SK-MEL-5 (cell line): Measurements from ENCODE around the gene LCAT. TPM values are rescaled to one million over a fixed set of nuclear protein-coding genes. Genes with fewer than 3 reads are reported as not detected.
"Not testable (repeated sequence)": the region's sequence is repeated elsewhere in the genome, so short reads cannot be mapped to it uniquely, and the experiment has no call there.

Experiments
- DNase-seq: peaks from one replicate; pipeline ENCODE4 v3.0.0-alpha.2; 2016; ENCODE audit warnings: low read depth, low spot score
- in situ Hi-C: cut with HindIII; loops from 2 replicates; pipeline ENCODE4 v1.10.0; 2016; ENCODE audit warnings: low sequenced_read_pairs, high pct_unique_total_duplicates, low pct_unique_long_range_greater_than_20kb
- total RNA-seq: library from RNA; depleted of rRNA; stranded (reverse); fragments of >200 nt; shearing (Covaris generic); gene quantifications from 2 replicates; pipeline ENCODE4 v1.2.3, GENCODE V29; 2014

The LCAT gene
- total RNA-seq, 1 experiment from 2014 or later = 0.63 TPM

GRCh38 chr16:67972285-67972684, 28.4 kb upstream of the LCAT start:
- DNase-seq = not testable (repeated sequence)

DNA sequence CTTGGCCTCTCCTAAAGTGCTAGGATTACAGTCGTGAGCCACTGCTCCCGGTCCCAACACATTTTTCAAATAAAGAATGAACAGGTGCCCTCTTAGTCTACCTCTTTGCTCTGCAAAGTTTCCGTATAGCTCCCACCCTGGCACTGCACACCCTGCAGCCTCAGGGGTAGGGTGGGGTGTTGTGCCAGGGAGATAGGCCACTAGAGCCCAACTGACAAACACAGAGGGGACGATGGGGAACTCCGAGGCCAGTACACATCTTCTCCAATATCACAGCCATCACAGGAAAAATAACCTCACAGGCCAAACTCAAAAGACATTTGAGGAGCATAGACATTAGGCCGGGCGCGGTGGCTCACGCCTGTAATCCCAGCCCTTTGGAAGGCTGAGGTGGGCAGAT, 27.2 kb upstream of the LCAT start:
- in situ Hi-C loops = no loop called here
- DNase-seq = no peak

More at GRCh38 chr16:67972285-67972684, 28.4 kb upstream of the LCAT start:
- in situ Hi-C loops = not testable (repeated sequence)

DNA sequence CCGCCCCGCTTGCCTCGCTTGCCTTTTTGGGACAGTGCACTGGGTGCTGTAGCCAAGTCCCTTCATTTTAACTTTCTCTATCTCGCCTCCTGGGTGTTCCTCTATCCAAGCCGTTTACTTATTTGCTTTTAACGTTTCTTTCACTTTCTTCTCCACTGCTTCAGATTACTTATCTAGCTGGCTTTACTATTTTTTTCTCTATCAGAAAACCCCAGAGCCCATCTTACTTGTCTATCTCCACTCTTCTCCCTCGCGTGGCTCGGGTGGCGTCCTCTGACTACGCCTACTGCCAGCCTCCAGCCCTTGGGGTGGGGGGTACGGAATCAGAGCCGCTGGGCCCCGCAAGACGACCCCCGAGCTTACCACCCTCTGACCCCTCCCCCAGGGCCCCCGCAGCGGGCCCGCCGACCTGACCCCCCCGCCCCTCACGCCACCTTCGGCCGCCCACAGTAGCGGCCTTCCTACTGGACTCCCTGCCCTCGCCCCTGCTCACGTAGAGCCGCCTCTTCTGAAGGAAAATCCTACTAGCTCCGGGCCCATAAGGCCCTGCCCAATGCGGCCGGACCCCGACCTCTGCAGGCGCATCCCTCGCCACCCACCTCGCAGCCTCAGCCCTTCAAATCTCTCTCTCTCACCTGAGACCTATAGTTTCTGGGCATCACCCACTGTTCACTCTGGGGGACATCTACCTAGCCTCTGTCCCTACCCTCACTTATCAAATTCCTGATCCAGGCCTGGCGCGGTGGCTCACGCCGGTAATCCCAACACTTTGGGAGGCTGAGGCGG, 25.5 kb upstream of the LCAT start:
- in situ Hi-C loops = no loop called here
- no peak for DNase-seq

- in situ Hi-C loops = no loop called here
- DNase-seq = peak; percentile 64
Measured at GRCh38 chr16:67968400-67969253, 24.7 kb upstream of the LCAT start, which contains the start of gene SLC12A4. Gene SLC12A4, minus strand, starts transcription at chr16:67968637. Its CDS starts 84 bp downstream, at chr16:67968553.

GRCh38 chr16:67967958-67968399, 24.1 kb upstream of the LCAT start:
- in situ Hi-C loops = no loop called here

DNA sequence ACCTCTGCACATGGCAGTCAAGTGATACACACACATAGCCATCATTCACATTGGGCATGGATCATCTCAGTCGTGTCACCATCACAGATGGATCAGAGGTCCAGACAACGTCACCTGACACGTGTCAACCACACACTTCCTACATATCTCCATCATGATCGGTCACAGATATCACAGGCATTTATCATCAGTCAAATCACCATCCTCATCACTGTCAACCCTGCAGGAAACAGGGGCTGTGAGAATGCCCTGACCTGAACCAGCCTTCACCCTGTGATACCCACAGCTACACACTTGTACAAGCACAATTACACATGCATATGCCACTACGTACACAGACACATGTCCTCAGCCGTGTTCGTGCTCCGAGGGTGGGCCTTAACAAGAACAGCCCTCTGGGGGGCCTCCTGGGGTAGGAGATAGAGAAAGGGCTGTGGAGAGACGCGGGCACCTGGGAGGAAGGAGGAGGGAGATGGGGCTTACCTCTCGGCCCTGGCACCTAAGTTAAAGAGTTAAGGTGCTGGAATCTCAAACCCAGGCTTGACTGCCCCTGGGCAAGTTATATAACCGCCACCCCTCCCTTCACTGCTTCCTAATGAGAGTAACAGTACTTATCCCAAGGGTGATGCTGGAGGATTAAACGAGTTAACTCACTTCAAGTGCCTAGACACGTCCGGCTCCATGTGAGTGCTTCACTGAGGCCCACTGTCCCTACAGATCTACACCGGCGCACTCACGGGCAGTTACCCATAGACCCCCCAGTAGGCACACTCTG, 23.4 kb upstream of the LCAT start:
- in situ Hi-C loops = no loop called here
- no peak for DNase-seq

More at GRCh38 chr16:67967958-67968399, 24.1 kb upstream of the LCAT start:
- DNase-seq = no peak

- DNase-seq = no peak
- in situ Hi-C loops = no loop called here
Measured at GRCh38 chr16:67966549-67967182, 22.7 kb upstream of the LCAT start.

DNA sequence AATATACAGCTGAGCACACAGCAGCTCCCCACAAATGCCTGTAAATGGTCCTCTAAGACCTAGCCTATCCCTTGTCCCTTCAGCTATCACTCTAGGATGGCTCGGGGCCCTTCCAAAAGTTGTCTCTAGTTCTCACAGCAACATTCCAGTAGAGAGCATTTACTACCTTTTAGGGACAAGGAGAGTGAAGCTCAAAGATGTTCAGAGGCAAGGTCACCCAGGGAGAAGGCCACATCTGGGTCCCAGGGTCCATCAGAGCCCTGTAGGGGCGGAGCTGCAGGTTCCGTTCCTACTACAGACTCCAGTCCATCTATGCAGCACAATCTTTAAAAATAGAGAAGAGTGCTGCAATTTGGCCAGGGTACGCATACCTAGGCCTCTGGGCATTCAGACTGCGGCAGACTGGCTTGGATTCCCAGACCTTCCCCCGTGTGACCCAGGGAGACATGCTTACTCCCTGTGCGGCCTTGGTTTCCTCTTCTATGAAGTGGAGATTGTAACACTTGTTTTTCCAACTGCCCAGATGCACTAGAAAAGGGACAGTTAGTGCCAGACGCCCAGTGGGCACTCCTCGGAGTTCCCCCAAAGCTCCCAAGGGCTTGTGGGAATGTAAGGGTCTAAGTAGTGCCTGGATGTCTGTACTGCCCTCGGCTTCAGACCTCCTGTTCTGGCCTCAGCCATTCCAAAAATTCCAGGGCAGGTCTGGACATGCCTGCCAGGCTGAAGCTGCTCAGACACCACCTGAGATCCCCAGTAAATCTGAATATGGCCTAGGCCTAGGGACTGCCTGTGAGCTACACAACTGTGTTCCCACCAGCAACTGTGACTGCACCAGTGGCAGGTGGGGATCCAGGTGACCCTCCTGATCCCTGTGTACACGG, 22.0 kb upstream of the LCAT start:
- no peak for DNase-seq
- in situ Hi-C loops = no loop called here

DNA sequence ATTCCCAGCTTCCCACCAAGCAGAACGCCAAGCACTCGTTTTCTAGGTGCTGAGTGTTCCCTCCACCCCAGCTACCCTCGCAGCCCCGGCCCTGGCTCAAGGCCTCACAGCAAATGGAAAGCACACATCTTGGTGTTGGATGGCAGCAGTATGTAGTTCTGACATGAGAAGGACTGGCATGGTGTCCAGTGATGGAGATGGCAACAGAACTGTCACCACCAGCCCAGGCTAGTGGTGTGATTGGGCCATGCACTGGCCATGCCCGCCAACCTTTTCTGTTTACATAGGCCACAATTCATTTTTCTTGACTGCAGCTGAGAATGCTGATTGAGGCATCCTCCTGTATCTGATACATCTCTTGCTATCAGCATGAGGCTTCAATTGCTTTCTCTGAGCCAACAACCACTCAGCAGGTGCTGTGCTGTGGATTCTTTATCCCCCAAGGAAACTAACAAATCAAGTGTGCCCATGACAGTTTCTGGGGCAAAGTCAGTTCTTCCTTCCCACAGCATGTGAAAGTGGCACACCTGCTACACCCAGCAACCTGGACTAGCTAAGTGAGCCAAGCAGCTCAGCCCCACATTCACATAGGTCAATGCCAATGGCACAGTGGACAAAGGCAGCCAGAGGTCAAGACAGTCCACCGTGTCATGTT, 20.7 kb upstream of the LCAT start:
- in situ Hi-C loops = no loop called here

GRCh38 chr16:67963662-67964321, 19.9 kb upstream of the LCAT start:
- no peak for DNase-seq
- in situ Hi-C loops = no loop called here

More for the DNA sequence above, 20.7 kb upstream of the LCAT start:
- no peak for DNase-seq

GRCh38 chr16:67963292-67963661, 19.4 kb upstream of the LCAT start:
- DNase-seq = no peak
- in situ Hi-C loops = no loop called here

DNA sequence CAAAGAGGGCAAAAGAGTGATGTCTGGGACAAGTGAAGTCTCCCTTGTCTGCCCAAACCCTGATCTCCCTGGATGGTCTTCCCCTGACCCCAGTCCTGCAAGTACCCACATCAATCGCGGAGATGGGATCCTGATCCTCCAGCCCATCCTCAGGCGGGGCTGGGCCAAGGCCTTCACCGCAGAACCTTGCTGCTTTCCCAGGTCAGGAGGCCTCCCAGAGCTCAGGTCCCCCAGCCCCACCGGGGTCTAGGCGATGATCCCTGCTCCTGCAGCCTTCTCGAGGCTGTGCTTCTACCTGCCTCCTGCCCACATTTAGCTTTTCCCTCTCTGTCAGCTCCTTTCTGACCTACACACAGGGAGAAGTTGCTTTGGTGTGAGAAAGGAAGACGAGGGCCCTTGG, 18.2 kb upstream of the LCAT start:
- no peak for DNase-seq

GRCh38 chr16:67961551-67961957, 17.6 kb upstream of the LCAT start:
- in situ Hi-C loops = no loop called here

More for the DNA sequence above, 18.2 kb upstream of the LCAT start:
- in situ Hi-C loops = no loop called here

GRCh38 chr16:67959536-67960329, 15.8 kb upstream of the LCAT start:
- DNase-seq = no peak
- in situ Hi-C loops = no loop called here

More at GRCh38 chr16:67961551-67961957, 17.6 kb upstream of the LCAT start:
- no peak for DNase-seq

- in situ Hi-C loops = no loop called here
- DNase-seq = no peak
Measured at GRCh38 chr16:67957622-67958021, 13.7 kb upstream of the LCAT start.
